WERI-Rb-1 (cell line): Measurements from ENCODE around the gene GLRA2.

Experiments used
- DNase-seq: peaks from one replicate; pipeline ENCODE4 v3.0.0-alpha.2; 2020
- H3K27ac ChIP-seq: fragments of 250-450 bp; sonication (Bioruptor Pico); 2 replicates; pipeline ENCODE4 v1.5.1; 2020; ENCODE audit warnings: mild to moderate bottlenecking, moderate library complexity
- H3K27me3 ChIP-seq: fragments of 250-450 bp; sonication (Bioruptor Pico); 2 replicates; pipeline ENCODE4 v1.5.1; 2021; ENCODE audit warnings: mild to moderate bottlenecking, low read depth, moderate library complexity; ENCODE audit not compliant: insufficient read depth, severe bottlenecking
- H3K36me3 ChIP-seq: fragments of 250-450 bp; sonication (Bioruptor Pico); 2 replicates; pipeline ENCODE4 v1.5.1; 2020; ENCODE audit warnings: mild to moderate bottlenecking, moderate library complexity
- H3K4me3 ChIP-seq: 2 replicates; pipeline ENCODE4 v1.5.1; 2011; ENCODE audit warnings: low read depth, mild to moderate bottlenecking, control low read depth, low read length
- H3K9me3 ChIP-seq: fragments of 250-450 bp; sonication (Bioruptor Pico); 2 replicates; pipeline ENCODE4 v1.5.1; 2021; ENCODE audit warnings: mild to moderate bottlenecking, moderate library complexity; ENCODE audit not compliant: severe bottlenecking
- TF ChIP-seq, protein P1 (sequence below): IDR thresholded peaks from 2 replicates; pipeline ENCODE4 v1.5.1; 2011; ENCODE audit warnings: low read depth, mild to moderate bottlenecking, control low read depth, inconsistent platforms, low read length

The GLRA2 gene

DNA sequence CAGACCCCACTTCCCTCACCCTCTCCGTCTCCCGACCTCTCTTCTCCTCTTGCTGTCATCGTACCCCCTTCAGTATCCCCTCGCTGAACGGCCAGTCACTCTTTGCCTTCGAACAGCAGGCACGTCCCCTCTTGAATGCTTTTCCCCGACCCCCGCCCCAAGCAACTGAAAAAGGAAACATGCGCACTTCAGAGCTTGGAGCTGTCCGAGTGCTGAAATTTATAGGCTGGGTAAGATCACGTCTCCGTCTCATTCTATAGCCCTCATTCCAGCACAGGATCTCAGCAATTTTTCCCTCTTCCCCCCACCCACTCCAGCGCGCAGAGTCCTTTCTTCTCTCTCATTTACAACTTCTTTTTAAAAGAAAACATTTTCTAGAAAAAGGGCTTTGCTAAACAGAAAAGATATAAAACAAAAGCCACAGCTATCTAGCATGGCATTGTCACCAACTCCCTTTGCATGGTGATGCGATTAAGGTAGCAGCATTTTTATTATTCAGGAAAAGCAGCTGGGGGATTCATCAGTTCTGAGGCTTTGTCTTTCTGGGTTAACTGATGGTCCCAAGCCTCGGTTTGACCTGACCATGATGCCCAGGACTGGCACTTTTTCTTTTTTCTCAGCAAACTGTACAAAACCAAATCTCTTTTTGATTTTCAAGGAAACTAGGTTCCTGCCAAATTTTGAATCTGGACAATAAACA, at the start of gene GLRA2:
TSS of gene GLRA2 (plus strand) at position 247 of the 700 bp plus-strand sequence. CDS start 522 bp downstream, outside the sequence.
- no peak for DNase-seq
- H3K27me3 ChIP-seq = peaks cover 39% of the 10 kb centered on the region
- H3K4me3 ChIP-seq = no peak within 1 kb of the TSS

DNA sequence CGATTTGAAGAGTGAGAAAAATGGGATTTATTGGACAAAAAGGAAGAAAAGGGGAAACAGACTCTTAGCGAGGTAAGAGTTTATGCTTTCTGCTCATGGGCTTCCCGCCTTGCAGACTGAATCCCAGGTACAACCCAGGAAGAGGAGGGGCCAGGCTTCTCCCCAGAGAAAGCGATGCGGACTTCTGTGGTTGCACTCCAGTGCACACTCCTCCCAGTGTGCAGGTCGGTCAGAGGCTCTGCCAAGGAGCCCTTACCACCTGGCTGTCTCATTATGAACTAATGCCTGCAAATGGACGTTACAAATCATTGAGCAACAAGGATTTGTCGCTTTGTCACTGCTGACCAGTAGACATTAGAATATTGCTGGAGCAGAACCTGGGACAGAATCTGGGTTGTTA, 39.9 kb upstream of the GLRA2 start:
- TF ChIP-seq, protein P1, sequence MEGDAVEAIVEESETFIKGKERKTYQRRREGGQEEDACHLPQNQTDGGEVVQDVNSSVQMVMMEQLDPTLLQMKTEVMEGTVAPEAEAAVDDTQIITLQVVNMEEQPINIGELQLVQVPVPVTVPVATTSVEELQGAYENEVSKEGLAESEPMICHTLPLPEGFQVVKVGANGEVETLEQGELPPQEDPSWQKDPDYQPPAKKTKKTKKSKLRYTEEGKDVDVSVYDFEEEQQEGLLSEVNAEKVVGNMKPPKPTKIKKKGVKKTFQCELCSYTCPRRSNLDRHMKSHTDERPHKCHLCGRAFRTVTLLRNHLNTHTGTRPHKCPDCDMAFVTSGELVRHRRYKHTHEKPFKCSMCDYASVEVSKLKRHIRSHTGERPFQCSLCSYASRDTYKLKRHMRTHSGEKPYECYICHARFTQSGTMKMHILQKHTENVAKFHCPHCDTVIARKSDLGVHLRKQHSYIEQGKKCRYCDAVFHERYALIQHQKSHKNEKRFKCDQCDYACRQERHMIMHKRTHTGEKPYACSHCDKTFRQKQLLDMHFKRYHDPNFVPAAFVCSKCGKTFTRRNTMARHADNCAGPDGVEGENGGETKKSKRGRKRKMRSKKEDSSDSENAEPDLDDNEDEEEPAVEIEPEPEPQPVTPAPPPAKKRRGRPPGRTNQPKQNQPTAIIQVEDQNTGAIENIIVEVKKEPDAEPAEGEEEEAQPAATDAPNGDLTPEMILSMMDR = no peak
- Histone ChIP-seq H3K9me3 (no peaks in the 10 kb centered on the region), H3K27me3 (peaks cover 8% of the 10 kb centered on the region), H3K27ac (no peak overlapping the region), H3K36me3 (no peaks in the 10 kb centered on the region), H3K4me3 (no peak overlapping the region)
- no peak for DNase-seq

More for the DNA sequence above, at the start of gene GLRA2:
- H3K9me3 ChIP-seq = no peaks in the 10 kb centered on the region
- no peaks in the 10 kb centered on the region for H3K36me3 ChIP-seq
- TF ChIP-seq, protein P1 = no peak
- H3K27ac ChIP-seq = no peak within 1 kb of the TSS

DNA sequence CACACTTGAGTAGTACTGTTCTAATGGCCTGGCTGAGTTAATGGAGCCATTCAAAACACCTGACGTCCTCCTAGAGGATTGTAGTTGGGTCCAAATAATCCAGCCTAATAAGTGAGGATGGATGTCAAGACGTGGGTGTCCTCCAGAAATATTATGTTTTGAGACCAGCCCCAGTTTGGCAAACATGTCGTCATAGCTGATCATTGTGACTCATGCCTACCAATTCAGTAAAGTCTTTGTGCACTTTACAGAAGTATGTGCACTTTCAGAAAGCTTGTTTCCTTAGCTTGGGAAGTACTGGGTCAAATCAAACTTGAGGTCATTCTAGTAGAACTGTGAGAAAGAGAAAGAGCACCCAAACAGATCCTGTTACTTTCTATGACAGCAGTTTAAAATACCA, 37.6 kb upstream of the GLRA2 start:
- H3K27ac ChIP-seq = no peak overlapping the region
- no peak for DNase-seq
- no peaks in the 10 kb centered on the region for H3K9me3 ChIP-seq
- H3K27me3 ChIP-seq = peaks cover 13% of the 10 kb centered on the region
- no peak overlapping the region for H3K4me3 ChIP-seq
- TF ChIP-seq, protein P1 = no peak
- H3K36me3 ChIP-seq = no peaks in the 10 kb centered on the region

DNA sequence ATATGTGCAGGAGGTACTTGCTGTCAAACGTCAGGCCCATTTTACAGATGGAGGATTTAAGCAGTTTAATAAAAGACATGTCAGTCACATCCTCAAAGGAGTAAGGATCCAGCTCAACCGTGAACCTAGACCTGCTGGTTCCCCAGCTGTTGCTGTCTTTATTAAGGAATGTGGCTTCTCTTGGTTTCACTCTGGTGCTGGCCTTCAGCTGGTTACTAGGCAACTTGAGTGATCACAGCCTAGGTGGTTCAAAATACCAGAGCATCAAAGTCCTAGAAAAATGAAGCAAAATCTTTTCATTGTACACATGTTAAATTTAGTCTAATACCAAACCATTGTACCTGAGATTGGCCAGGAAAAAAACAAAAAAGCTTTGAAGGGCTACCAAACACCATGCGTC, 32.7 kb upstream of the GLRA2 start:
- H3K27me3 ChIP-seq = peaks cover 13% of the 10 kb centered on the region
- H3K9me3 ChIP-seq = no peaks in the 10 kb centered on the region
- H3K4me3 ChIP-seq = no peak overlapping the region
- H3K36me3 ChIP-seq = no peaks in the 10 kb centered on the region
- TF ChIP-seq, protein P1 = no peak
- H3K27ac ChIP-seq = no peak overlapping the region
- DNase-seq = no peak

DNA sequence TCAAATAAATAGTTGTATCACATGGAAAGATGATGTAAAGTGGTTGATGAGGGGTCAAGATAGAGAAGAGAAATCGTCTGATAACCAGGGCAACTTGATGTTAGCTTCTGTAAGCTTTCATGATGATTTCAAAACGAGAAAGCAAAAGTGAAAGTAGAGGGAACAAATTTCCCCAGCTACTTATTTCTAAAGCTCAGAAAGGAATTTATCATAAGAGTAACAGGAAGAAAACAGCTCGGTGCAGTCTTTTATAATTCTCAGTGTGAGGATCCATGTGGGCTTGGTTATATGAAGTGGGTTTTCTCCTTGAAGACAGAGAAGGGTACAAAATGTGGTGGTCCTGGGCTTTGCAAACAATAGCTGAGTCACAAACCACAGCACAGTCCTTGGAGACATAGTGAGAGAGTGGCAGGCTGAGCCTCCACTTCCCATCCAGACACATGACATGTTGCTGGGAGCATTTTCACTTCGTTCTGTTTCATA, 32.1 kb upstream of the GLRA2 start:
- no peak for DNase-seq
- no peak overlapping the region for H3K27ac ChIP-seq

More for the DNA sequence above, 32.1 kb upstream of the GLRA2 start:
- Histone ChIP-seq H3K4me3 (no peak overlapping the region), H3K27me3 (peaks cover 14% of the 10 kb centered on the region), H3K36me3 (no peaks in the 10 kb centered on the region), H3K9me3 (no peaks in the 10 kb centered on the region)
- TF ChIP-seq, protein P1 = no peak
